HT1080 (cell line): Measurements from ENCODE around the gene STKLD1. TPM values are rescaled to one million over a fixed set of nuclear protein-coding genes. Genes with fewer than 3 reads are reported as not detected.

Experiments
- DNase-seq: peaks from one replicate; pipeline ENCODE4 v3.0.0-alpha.2; 2015; ENCODE audit warnings: low read depth
- total RNA-seq: library from RNA; depleted of rRNA; stranded (reverse); fragments of >200 nt; shearing (Covaris generic); gene quantifications from 2 replicates; pipeline ENCODE4 v1.2.3, GENCODE V29; 2014

The STKLD1 gene
- total RNA-seq, 1 experiment from 2014 or later: not detected

- DNase-seq: no peak
These were observed 31.2 kb upstream of the STKLD1 start for GRCh38 chr9:133344979-133345378.

- DNase-seq: no peak
These were observed 30.6 kb upstream of the STKLD1 start for GRCh38 chr9:133345596-133345995.

GRCh38 chr9:133346021-133346785 is 30.0 kb upstream of the STKLD1 start:
- no peak for DNase-seq

GRCh38 chr9:133347515-133347984 is 28.6 kb upstream of the STKLD1 start:
- DNase-seq: peak; percentile 46

GRCh38 chr9:133347985-133348717 is 28.0 kb upstream of the STKLD1 start, which contains the start of the genes MED22 and RPL7A:
MED22 (minus strand) TSS chr9:133348131; CDS start chr9:133346662, 1,469 bp downstream.
RPL7A (plus strand) TSS chr9:133348218; CDS start chr9:133348244, 26 bp downstream.
- DNase-seq: peak; percentile 97

- no peak for DNase-seq
These were observed 27.2 kb upstream of the STKLD1 start for GRCh38 chr9:133348718-133349573.

GRCh38 chr9:133349965-133350616 is 26.1 kb upstream of the STKLD1 start:
- no peak for DNase-seq

GRCh38 chr9:133351526-133351907 is 24.6 kb upstream of the STKLD1 start:
- no peak for DNase-seq

- DNase-seq: peak; percentile 72
These were observed 24.1 kb upstream of the STKLD1 start for GRCh38 chr9:133351908-133352634.

- DNase-seq: no peak
These were observed 23.4 kb upstream of the STKLD1 start for GRCh38 chr9:133352635-133353340.

- no peak for DNase-seq
These were observed 22.6 kb upstream of the STKLD1 start for GRCh38 chr9:133353548-133353947.

- DNase-seq: no peak
These were observed 21.4 kb upstream of the STKLD1 start for GRCh38 chr9:133354766-133355165.

- DNase-seq: no peak
These were observed 20.2 kb upstream of the STKLD1 start for GRCh38 chr9:133355881-133356357.

GRCh38 chr9:133356391-133357091 is 19.6 kb upstream of the STKLD1 start, which contains the start of the genes SURF1 and SURF2:
SURF1 (minus strand) TSS chr9:133356487; CDS start chr9:133356453, 34 bp downstream.
SURF2 (plus strand) TSS chr9:133356550; CDS start chr9:133356593, 43 bp downstream.
- DNase-seq: peak; percentile 65

- no peak for DNase-seq
These were observed 18.5 kb upstream of the STKLD1 start for GRCh38 chr9:133357656-133358055.

- no peak for DNase-seq
These were observed 16.6 kb upstream of the STKLD1 start for GRCh38 chr9:133359399-133360175.
